DMS53 treated with DMSO at 0.1 percent for 48 hours (cell line): Measurements from ENCODE around the gene MTSS2.

Source experiments
- DNase-seq: peaks from one replicate; lab custom pipeline; 2025; ENCODE audit not compliant: unreplicated experiment; lab: John Stamatoyannopoulos, UW

Gene MTSS2

DNA sequence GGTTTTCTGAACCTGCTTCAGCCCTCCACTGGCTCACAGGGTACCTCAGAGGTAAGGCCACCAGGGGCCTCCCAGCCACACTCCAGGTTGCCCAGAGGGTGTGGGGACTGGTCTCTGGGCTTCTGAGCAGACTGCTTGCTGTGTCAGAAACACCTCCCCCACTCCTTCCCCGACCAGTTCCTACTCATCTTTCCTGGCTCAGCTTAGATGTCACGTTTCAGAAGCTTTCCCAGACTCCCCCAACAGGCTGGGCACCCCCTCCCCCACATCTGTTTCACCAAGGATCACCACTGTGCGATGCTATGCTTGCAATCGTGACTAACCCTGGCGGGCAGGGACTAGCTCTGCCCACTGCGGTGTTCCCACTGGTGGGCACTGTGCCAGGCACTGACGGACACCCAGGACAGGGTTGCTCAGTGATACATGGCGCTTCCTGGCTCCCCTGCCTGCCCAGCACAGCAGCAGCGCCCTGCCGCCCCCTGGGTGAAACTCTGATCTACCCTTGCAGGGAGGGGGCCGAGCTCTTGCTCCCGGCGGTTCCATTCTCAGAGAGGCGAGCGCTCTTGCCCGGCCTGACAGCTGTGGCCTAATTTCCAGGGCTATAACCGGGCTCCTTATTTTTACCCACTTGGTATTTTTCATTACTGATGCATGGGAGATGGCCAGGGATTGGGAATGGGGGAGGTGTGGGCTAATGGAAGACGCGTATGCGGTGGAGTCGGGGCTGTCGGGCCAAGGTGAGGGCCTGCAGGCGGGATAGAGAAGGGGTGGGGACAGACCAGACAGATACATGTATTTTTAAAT is 29.4 kb upstream of the MTSS2 start:
- no peak for DNase-seq

DNA sequence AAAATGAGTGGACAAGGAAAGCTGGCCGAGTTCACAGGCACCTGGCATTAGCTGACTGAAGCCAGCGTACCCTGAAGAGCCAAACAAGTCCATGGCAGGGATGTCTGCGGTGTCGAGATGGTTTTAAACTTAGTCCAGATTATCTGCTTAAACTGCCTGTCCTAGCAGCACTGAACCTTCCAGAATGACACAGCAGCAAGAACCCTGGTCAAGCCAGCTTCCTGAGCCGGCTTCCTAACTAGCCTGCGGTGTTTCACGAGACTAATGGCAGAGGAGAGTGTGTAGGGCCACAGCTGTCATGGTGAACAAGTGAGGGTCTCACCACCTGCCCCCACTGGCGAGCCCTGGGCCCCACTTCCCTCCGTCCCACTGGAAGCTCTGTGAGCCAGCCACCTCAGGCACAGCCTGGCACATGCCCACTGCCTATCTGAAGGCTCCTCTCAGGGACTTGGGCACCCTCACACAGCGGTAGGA is 28.8 kb upstream of the MTSS2 start:
- DNase-seq, result no peak

GRCh38 chr16:70713824-70714223 is 28.0 kb upstream of the MTSS2 start:
- DNase-seq, result no peak

GRCh38 chr16:70713342-70713741 is 27.5 kb upstream of the MTSS2 start:
- DNase-seq, result no peak

- no peak for DNase-seq
Observed at GRCh38 chr16:70712942-70713341, 27.1 kb upstream of the MTSS2 start.

GRCh38 chr16:70712359-70712758 is 26.5 kb upstream of the MTSS2 start:
- DNase-seq, result no peak

- no peak for DNase-seq
Observed at GRCh38 chr16:70711211-70712031, 25.6 kb upstream of the MTSS2 start.

DNA sequence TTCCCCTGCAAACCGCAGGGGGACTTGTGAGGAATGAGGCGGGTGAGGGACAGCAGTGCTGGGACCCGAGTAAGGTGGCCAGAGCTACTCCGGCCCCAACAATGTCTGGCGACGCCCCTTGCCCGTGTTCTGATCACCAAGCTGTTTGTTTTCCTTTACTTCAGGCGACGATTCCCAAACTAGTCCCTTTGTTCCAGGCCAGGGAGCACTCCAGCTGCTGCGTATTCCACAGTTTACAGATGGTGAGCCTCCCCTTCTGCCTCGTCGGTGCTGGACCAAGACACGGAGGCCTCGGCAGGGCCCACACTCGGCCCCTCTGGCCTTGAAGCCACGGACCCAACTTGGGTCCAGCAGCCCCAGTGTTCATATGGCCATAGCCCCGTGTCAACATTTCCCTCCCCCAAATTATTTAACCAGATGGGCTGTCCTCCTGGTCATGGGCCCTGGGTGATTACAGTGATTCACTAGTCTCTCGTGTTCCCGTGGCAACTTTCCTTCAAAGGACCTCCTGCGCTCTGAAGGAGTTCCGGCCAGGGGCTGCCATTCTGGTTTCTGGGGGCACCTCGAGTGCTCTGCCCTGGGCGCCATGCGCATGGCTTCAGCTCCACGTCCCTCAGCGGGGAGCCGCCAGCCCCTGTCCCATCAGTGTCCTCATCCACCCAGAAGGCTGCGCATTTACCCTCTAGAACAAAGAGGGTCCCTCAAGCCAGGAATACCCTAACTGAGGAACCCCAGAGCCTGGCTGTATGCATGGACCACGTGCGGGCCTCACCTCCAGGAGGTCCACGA is 24.8 kb upstream of the MTSS2 start:
- no peak for DNase-seq

GRCh38 chr16:70709942-70710341 is 24.1 kb upstream of the MTSS2 start:
- DNase-seq, result no peak

GRCh38 chr16:70709457-70709856 is 23.6 kb upstream of the MTSS2 start:
- DNase-seq, result no peak

- no peak for DNase-seq
Observed at GRCh38 chr16:70708366-70709246, 22.8 kb upstream of the MTSS2 start.

DNA sequence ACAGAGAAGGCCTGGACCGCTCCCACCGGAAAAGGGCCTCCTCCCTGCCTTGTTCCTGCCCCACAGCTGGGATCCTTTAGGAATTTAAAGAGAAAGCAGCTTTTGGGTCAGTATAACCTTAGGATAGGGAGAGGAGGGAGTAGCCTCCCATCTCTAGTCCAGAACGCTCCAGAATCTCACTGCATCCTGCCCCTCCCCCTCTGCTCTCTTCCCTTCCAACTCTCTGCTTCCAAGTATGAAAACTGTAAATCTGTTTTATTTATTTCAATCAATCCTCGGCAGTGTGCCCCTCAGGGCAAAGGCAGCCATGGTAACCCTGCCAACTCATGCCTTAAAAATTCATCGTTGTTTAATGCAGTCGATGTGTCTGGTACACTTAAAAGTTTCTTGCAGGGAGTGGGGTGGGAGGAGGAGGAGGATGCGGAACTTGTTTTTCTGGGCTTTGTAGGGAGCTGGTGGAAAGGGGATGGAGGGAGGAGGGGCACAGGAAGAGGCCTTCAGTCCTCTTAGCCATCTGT is 21.2 kb upstream of the MTSS2 start:
- DNase-seq, result no peak

DNA sequence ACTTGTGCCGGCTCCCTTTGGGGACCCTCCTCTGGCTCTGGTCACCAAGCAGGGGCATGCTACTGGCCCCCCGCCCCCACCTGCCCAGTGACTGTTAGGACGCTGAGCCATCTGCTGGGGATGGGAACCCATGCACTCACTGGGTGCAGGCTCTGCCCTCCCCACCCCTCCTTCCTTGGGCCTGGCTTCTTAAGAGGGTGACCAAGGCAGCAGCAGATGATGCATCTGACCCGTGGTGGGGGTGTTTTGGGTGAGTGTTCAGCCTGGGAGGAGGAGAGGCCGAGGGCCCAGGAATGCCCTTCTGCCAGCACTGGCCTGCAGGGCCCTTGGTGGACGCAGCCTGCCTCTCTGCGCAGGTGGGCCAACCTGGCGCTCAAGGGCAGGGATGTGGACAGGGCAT is 19.2 kb upstream of the MTSS2 start:
- DNase-seq, result no peak

GRCh38 chr16:70704586-70704985 is 18.7 kb upstream of the MTSS2 start:
- no peak for DNase-seq

- no peak for DNase-seq
Observed at GRCh38 chr16:70703835-70704381, 18.1 kb upstream of the MTSS2 start.

GRCh38 chr16:70703041-70703834 is 17.4 kb upstream of the MTSS2 start:
- DNase-seq, result no peak

DNA sequence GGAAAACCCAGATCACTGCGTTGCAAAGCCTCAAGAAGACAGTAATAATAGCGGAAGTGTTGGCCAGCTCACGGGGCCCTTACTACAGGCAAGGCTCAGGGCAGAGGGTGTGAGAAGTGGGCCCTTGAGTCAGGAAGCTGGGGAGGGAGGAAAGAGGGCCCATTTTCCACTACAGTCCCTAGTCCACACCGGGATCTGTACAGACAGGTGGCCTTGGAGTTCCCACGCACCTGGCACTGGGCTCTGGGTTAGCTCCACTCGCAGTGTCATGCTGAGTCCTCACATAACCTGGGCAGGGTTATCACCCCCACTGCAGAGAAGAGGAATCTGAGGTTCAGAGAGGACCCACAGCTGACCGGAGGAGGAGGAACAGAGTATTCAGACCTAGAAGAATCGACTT is 16.8 kb upstream of the MTSS2 start:
- no peak for DNase-seq

DNA sequence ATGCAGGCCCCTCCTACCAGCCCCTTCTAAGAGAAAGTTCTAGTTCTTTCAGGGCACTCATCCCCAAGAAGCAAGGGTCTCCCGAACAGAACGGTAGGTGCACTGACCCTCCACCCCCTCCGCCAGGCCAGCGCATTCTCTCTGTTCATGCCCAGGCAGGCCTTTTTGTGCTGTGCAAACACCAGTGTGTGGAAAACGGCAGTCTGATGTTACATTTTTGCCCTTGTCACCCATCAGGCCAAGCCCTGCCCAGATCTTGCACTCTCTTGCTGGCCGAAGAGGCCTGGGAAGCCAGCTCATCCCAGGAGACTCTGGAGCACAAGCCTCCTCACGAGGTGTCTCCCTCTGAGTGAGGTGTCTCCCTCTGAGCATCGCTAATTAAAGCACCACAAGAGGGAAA is 16.1 kb upstream of the MTSS2 start:
- no peak for DNase-seq

- no peak for DNase-seq
Observed at GRCh38 chr16:70701596-70701995, 15.7 kb upstream of the MTSS2 start.
